HFF-Myc (cell line): ENCODE data around the gene TAGLN.

ENCODE experiments used
- DNase-seq: peaks from one replicate; pipeline ENCODE4 v3.0.0-alpha.2; 2011; ENCODE audit warnings: low read depth; ENCODE audit errors: extremely low read depth
- H3K4me3 ChIP-seq: replicated peaks from 2 replicates; pipeline ENCODE4 v1.5.1; 2011; ENCODE audit warnings: low read depth, mild to moderate bottlenecking, control low read depth, low read length
- CTCF ChIP-seq: IDR thresholded peaks from 2 replicates; pipeline ENCODE4 v1.5.1; 2012; ENCODE audit warnings: mild to moderate bottlenecking, low read depth, low read length, control low read depth; ENCODE audit errors: missing control alignments

TAGLN gene

GRCh38 chr11:117175781-117176180, 23.4 kb upstream of the TAGLN start:
- DNase-seq: no peak
- H3K4me3 ChIP-seq: no peak overlapping the region
- no peak for TF ChIP-seq CTCF

GRCh38 chr11:117176186-117176585, 23.0 kb upstream of the TAGLN start:
- no peak overlapping the region for H3K4me3 ChIP-seq
- no peak for TF ChIP-seq CTCF
- DNase-seq: no peak

DNA sequence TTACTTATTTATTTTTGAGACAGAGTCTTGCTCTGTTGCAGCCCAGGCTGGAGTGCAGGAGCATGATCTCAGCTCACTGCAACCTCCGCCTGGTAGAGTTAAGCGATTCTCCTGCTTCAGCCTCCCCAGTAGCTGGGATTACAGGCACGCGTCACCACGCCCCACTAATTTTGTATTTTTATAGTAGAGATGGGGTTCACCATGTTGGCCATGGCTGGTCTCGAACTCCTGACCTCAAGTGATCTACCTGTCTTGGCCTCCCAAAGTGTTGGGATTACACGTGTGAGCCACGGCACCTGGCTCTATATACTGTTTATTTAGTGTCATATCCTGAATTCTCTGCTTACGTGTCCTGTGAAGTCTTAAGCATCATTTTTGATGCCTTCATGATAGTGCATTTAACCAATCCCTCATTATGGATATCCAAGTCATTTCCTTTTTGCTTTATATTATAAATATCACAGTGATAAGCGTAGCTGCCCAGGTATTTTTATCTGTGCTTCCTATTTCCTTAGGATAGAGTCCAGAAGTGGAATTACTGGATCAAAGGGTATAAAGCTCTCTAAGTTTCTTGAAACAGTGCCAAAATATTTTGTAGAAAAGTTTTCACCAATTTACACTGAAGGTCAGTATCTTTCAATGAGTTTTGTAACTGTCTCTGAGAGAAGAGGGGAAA, 21.5 kb upstream of the TAGLN start:
- no peak for DNase-seq
- peak overlapping the region; percentile 68 for H3K4me3 ChIP-seq
- no peak for TF ChIP-seq CTCF

GRCh38 chr11:117178210-117179034, 20.7 kb upstream of the TAGLN start, which contains the start of gene SIDT2:
Gene SIDT2, plus strand, starts transcription at chr11:117178743. Its CDS starts 521 bp downstream, at chr11:117179264.
- peak; percentile 66 for DNase-seq
- TF ChIP-seq CTCF: no peak
- H3K4me3 ChIP-seq: peak within 1 kb of the TSS; percentile 68

GRCh38 chr11:117179048-117179999, 19.8 kb upstream of the TAGLN start:
- DNase-seq: no peak
- peak overlapping the region; percentile 68 for H3K4me3 ChIP-seq
- no peak for TF ChIP-seq CTCF

DNA sequence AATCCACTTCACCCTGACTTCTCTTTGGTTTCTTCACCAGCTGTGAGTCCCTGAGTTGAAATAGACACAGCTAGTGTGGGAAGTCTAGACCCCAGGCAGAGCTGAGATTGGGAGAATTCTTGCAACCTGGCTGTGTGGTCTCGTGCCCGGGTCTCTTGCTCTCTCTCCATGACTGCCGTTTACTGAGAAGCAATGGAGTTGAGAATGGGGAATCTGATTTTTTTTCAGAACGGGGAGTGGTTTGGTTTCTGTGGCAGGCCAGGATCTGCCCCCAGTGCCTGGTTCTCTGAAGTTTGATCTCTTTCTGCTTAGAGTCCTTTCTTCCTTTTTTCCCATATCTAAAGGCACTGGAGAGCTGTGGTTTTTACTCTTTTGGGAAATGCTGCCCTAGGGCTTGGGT, 19.1 kb upstream of the TAGLN start:
- H3K4me3 ChIP-seq: peak overlapping the region; percentile 68
- DNase-seq: no peak
- no peak for TF ChIP-seq CTCF
